GM13977 (cell line): Measurements from ENCODE around the gene CXCL12.

Source experiments
- DNase-seq: peaks from one replicate; pipeline ENCODE4 v3.0.0; 2012; ENCODE audit warnings: low spot score
- in situ Hi-C: fragments of 300-500 bp; cut with MboI; formaldehyde crosslinking; loops from one replicate; pipeline ENCODE4 v1.12.0; 2022; ENCODE audit warnings: low sequenced_read_pairs, low pct_unique_long_range_greater_than_20kb, mixed read lengths, inconsistent platforms; ENCODE audit not compliant: unreplicated experiment
- TF ChIP-seq, protein P1 (sequence below): IDR thresholded peaks from 2 replicates; pipeline ENCODE4 v1.5.1; 2012; ENCODE audit warnings: mild to moderate bottlenecking, control low read depth; ENCODE audit not compliant: insufficient read depth; ENCODE audit errors: extremely low read depth, missing control alignments

CXCL12 gene

GRCh38 chr10:44385026-44385695, at the start of gene CXCL12:
Gene CXCL12 (minus strand): TSS chr10:44385097. CDS start chr10:44385005, 92 bp downstream.
- TF ChIP-seq, protein P1, sequence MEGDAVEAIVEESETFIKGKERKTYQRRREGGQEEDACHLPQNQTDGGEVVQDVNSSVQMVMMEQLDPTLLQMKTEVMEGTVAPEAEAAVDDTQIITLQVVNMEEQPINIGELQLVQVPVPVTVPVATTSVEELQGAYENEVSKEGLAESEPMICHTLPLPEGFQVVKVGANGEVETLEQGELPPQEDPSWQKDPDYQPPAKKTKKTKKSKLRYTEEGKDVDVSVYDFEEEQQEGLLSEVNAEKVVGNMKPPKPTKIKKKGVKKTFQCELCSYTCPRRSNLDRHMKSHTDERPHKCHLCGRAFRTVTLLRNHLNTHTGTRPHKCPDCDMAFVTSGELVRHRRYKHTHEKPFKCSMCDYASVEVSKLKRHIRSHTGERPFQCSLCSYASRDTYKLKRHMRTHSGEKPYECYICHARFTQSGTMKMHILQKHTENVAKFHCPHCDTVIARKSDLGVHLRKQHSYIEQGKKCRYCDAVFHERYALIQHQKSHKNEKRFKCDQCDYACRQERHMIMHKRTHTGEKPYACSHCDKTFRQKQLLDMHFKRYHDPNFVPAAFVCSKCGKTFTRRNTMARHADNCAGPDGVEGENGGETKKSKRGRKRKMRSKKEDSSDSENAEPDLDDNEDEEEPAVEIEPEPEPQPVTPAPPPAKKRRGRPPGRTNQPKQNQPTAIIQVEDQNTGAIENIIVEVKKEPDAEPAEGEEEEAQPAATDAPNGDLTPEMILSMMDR = no peak
- in situ Hi-C loops = loop anchor here (25.0 kb wide), 1 partner anchor 477 kb away; no protein-coding TSS in a partner anchor
- peak; percentile 42 for DNase-seq

DNA sequence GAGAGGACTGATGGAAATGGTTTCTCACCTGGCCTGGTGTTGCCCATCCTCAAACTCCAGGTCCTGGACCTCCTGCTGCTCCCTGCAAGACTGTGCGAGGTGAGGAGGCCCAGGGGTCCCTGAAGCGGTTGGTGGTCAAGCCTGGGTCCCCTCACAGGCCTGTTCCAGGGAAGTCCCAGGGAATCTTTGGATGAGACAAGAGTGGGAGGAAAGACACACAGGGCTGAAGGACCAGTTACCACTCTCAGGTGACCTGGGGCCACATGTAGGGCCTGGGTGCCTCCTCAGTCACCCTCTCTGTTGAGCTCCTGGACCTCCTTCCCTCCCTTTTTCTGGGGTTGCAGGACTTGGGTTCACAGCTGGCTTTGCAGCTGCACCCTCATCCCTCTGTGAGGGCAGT, 42.6 kb upstream of the CXCL12 start:
- TF ChIP-seq, protein P1 = no peak
- DNase-seq = no peak
- in situ Hi-C loops = no loop called here

DNA sequence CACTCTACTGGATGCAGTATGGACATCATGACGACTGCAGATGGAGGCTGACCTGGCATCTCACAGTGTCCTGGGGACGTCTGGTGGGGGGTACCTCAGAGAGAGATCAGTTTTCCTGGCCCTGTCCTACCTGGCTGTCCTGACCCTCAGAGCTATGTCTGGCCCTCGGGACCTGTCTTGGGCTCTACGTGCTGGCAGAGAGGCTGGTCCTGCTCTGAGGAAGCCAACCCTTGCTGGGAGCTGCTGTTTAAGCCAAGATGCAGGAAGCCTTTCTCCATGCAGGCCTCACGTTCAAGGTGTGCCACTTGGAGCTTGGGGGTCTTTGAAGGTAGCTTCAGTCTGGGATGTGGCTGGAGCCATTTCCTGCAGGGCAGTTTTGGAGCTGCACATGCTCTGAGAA, 42.1 kb upstream of the CXCL12 start:
- DNase-seq = no peak
- TF ChIP-seq, protein P1 = no peak

GRCh38 chr10:44426247-44427034, 41.5 kb upstream of the CXCL12 start:
- TF ChIP-seq, protein P1 = no peak
- no peak for DNase-seq
- in situ Hi-C loops = no loop called here

More for the DNA sequence above, 42.1 kb upstream of the CXCL12 start:
- in situ Hi-C loops = no loop called here

DNA sequence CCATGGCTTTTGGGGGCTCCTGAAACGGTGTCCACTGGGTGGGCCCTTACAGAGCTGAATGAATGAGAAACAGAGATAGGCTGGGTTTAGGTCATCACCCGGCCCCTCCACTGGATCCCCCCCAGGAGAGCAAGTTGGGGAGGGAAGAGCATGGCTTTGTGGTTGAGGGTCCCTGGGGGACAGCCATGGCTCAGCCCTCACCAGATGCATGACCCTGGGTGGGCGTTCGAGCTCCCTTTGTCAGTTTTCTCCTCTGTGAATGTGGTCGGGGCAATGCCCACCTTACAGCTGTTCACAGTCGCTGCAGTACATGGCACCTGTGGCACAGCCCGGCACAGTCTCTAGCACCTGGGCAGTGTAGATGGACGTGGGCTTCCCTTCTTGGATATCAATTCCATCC, 40.6 kb upstream of the CXCL12 start:
- TF ChIP-seq, protein P1 = no peak
- no peak for DNase-seq
- in situ Hi-C loops = no loop called here

- in situ Hi-C loops = no loop called here
- no peak for DNase-seq
- TF ChIP-seq, protein P1 = no peak
Observed at GRCh38 chr10:44424957-44425356, 40.1 kb upstream of the CXCL12 start.
